Stimulated activated naive B cell treated with anti-CD40 and anti-IgM and Interleukin-4, amounts not matched to agents 10 μg/mL and 1 μg/mL and 100 μg/mL, for 72 hours (primary cell): ENCODE measurements around the gene PEDS1.
"Not testable (repeated sequence)": the region's sequence is repeated elsewhere in the genome, so short reads cannot be mapped to it uniquely, and the experiment has no call there.

Experiments used
- ATAC-seq, 2 donors: fragments of 150-1000 bp; cut with Tn5 transposase; replicated peaks; 2 replicates each; pipeline ENCODE4 v1.10.0; 2021; ENCODE audit warnings: moderate library complexity in 1 of 2
- DNase-seq: peaks from one replicate; pipeline ENCODE4 v3.0.0; 2021
- H3K27ac Mint-ChIP-seq: one replicate; pipeline ENCODE4 v1.8.0; 2022; ENCODE audit warnings: mild to moderate bottlenecking, mixed read lengths
- H3K27me3 Mint-ChIP-seq, 2 donors: one replicate each; pipeline ENCODE4 v1.8.0; 2022; ENCODE audit warnings: mixed read lengths in 2 of 2
- H3K36me3 Mint-ChIP-seq, 2 donors: one replicate each; pipeline ENCODE4 v1.8.0; 2022; ENCODE audit warnings: mixed read lengths in 2 of 2, mild to moderate bottlenecking in 1 of 2
- H3K4me1 Mint-ChIP-seq, 2 donors: one replicate each; pipeline ENCODE4 v1.8.0; 2022; ENCODE audit warnings: mixed read lengths in 2 of 2, mild to moderate bottlenecking in 1 of 2
- H3K4me3 Mint-ChIP-seq, 2 donors: one replicate each; pipeline ENCODE4 v1.8.0; 2022; ENCODE audit warnings: mild to moderate bottlenecking in 2 of 2, mixed read lengths in 2 of 2, moderate library complexity in 1 of 2
- H3K9me3 Mint-ChIP-seq, 2 donors: one replicate each; pipeline ENCODE4 v1.8.0; 2022; ENCODE audit warnings: mixed read lengths in 2 of 2, mild to moderate bottlenecking in 1 of 2

The PEDS1 gene

DNA sequence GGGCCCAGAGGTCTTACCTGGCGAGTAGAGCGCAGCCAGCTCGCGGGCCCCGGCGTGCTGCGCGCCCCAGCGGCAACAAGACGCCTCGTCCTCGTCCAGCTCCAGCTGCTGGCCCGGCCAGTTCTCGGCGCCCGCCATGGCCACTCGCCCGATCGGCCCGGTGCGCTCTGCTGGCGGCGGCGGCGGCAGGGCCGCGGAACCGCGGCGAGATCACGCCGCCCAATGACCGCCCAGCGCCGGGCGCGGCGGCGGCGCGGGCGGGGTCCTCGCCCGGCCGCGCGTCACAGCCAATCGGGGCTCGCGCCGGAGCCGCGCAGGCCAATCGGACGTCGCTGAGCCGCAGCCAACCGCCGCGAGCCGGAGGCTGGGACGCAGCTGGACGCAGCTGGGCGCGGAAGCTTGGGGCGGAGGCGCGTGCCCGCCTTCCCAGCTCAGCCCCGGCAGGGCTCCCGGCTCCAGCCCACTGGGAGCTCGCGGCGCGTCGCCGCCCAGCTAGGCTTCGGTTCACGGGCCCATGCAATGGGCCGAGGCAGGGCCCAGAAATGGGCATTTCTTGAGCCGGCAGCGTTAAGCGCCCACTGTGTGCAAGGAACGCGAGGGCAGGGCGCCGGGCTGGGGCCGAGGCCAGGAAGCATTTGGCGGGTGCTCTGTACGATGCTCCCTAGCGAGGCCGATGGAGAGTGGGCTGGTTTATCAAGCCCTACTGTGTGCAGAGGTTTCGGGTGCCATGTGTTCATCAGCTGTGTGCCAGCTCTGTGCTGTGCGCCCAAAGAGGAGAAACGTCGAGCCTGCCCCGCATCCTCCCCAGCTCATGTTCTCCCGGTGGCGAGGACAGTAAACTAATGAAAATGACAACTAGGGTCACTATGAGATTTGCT lies at the start of gene PEDS1:
PEDS1 (minus strand) TSS at position 224 of the 878 bp plus-strand sequence; CDS start at position 138, 86 bp downstream.
- DNase-seq, result peak; percentile 78
- ATAC-seq, result peak; percentile 97 to 98
- H3K4me1 Mint-ChIP-seq, result peaks cover 31 to 52% of the 10 kb centered on the region in 2 donors

DNA sequence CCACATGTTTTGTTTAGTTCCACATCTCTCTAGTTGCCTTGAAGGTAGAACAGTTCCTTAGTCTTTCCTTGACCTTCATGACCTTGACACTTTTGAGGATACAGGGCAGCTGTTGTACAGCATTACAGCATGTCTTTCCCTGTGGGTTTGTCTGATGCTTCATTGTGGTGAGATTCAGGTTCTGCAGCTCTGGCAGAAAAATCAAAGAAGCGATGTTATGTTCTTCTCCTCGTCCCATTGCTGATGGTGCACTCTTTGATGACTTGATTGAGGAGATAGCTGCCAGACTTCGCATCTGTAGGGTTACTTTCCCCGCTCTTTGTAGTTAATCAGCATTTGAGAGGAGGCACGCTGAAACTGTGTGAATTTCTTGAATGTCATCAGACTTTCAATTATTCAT lies 49.2 kb upstream of the PEDS1 start:
- no peak overlapping the region for H3K4me3 Mint-ChIP-seq
- H3K27ac Mint-ChIP-seq, result no peak overlapping the region
- DNase-seq (no peak), ATAC-seq (no peak)
- H3K4me1 Mint-ChIP-seq, result no peaks in the 10 kb centered on the region
- H3K36me3 Mint-ChIP-seq, result peaks cover 8 to 14% of the 10 kb centered on the region in 2 donors
- H3K9me3 Mint-ChIP-seq, result peaks cover 9 to 13% of the 10 kb centered on the region in 2 donors
- H3K27me3 Mint-ChIP-seq, result peaks cover 11 to 21% of the 10 kb centered on the region in 2 donors

More for the DNA sequence above, at the start of gene PEDS1:
- peaks cover 12 to 16% of the 10 kb centered on the region in 2 donors for H3K36me3 Mint-ChIP-seq
- H3K9me3 Mint-ChIP-seq, result no peaks in the 10 kb centered on the region
- no peaks in the 10 kb centered on the region for H3K27me3 Mint-ChIP-seq
- H3K4me3 Mint-ChIP-seq, result peak within 1 kb of the TSS; percentile 92
- H3K27ac Mint-ChIP-seq, result peak within 1 kb of the TSS; percentile 91

DNA sequence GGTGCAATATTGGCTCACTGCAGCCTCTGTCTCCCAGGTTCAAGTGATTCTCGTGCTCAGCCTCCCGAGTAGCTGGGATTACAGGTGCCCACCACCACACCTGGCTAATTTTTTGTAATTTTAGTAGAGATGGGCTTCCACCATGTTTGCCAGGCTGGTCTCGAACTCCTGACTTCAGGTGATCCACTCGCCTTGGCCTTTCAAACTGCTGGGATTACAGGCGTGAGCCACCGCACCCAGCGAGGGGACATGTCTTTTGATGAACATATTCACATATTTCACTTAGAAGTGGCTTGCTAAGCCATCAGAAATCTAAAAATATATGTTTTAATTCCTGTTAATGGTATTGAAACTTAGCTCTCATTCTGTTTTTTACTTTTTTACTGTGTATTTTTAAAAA lies 48.2 kb upstream of the PEDS1 start:
- Mint-ChIP-seq H3K9me3 (peaks cover 9 to 13% of the 10 kb centered on the region in 2 donors), H3K36me3 (peaks cover 8 to 17% of the 10 kb centered on the region in 2 donors), H3K27me3 (peaks cover 5 to 21% of the 10 kb centered on the region in 2 donors)
- not testable (repeated sequence) for H3K27ac Mint-ChIP-seq, DNase-seq, H3K4me3 Mint-ChIP-seq, ATAC-seq, H3K4me1 Mint-ChIP-seq

DNA sequence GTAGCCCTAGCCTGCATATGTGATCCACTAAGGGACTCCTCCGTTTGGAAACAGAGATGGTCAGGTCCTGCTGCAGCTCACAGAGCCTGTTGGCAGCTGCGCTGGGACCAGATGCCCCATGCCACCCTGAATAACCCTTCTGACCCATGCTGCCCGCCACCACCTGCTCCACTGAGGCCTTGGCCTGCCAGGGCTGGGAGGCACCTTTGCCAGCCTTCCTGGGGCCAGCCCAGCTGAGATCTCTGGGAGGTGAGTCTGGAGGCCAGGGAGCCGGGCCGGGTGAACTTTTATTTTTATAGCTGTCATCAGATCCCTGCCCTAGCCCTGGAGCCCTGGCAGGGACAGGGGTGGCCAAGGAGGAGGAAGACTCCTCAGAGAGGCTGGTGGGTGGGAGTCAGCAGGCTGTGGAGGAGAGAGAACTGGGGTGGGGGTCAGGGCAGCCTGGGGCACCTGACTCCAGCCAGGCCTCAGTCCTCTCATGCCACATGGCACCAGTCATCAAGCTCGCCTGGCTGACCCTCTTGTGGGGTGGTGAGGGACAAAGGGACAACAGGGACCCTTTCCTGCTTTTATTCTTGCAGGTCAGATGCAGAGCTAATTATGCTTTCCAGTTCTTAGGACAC lies 47.1 kb upstream of the PEDS1 start:
- peaks cover 8 to 19% of the 10 kb centered on the region in 2 donors for H3K36me3 Mint-ChIP-seq
- H3K27ac Mint-ChIP-seq, result no peak overlapping the region
- ATAC-seq (no peak), DNase-seq (no peak)
- H3K9me3 Mint-ChIP-seq, result peaks cover 9 to 13% of the 10 kb centered on the region in 2 donors
- H3K27me3 Mint-ChIP-seq, result peaks cover 5 to 11% of the 10 kb centered on the region in 2 donors
- no peak overlapping the region for H3K4me3 Mint-ChIP-seq
- H3K4me1 Mint-ChIP-seq, result peaks cover 4 to 10% of the 10 kb centered on the region in 2 donors

DNA sequence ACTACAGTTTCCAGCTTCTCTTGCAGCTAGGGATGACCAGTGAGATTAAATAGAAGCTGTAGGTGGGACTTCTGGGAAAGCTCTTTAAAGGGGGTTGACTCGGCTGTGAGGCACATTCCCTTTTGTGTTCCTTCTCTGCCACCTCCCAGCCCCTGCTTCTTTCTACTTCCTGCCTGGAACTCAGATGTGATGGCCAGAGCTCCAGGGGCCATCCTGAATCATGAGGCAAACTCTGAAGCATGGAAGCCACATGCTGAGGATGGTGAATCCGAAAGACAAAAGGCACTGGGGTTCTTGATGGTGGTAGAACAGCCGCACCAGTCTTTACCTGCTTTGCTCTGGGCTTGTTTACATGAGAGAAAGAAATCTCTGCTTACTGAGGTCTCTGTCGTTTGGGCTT lies 46.2 kb upstream of the PEDS1 start:
- Mint-ChIP-seq H3K4me1 (peaks cover 5 to 13% of the 10 kb centered on the region in 2 donors), H3K4me3 (no peak overlapping the region), H3K27me3 (peaks cover 5 to 9% of the 10 kb centered on the region in 2 donors), H3K36me3 (peaks cover 8 to 22% of the 10 kb centered on the region in 2 donors), H3K27ac (no peak overlapping the region), H3K9me3 (peaks cover 9 to 13% of the 10 kb centered on the region in 2 donors)
- DNase-seq (no peak), ATAC-seq (no peak)

DNA sequence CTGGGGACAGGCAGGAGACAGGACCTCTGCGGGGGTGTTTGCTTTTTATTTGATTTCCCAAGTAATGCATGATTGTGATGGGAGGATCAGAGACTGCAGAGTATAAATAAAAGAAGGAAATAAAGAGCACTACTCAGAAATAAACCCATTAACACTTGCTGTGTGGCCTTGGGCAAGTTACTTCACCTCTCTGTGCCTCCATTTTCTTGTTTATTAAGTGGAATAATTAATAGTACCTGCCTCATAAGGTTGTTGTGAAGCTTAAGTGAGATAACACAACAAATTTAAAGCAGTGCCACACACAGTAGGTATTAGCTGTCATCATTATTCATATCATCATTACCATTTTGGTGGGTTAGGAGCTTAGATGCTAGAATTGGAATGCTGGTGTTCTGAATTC lies 45.2 kb upstream of the PEDS1 start:
- H3K27me3 Mint-ChIP-seq, result peaks cover under 1 to 4% of the 10 kb centered on the region in 2 donors
- peaks cover 2 to 8% of the 10 kb centered on the region in 2 donors for H3K9me3 Mint-ChIP-seq
- peaks cover 8 to 19% of the 10 kb centered on the region in 2 donors for H3K36me3 Mint-ChIP-seq
- DNase-seq (no peak), ATAC-seq (no peak)
- H3K4me3 Mint-ChIP-seq, result no peak overlapping the region
- no peak overlapping the region for H3K27ac Mint-ChIP-seq
- H3K4me1 Mint-ChIP-seq, result peaks cover 7 to 19% of the 10 kb centered on the region in 2 donors

DNA sequence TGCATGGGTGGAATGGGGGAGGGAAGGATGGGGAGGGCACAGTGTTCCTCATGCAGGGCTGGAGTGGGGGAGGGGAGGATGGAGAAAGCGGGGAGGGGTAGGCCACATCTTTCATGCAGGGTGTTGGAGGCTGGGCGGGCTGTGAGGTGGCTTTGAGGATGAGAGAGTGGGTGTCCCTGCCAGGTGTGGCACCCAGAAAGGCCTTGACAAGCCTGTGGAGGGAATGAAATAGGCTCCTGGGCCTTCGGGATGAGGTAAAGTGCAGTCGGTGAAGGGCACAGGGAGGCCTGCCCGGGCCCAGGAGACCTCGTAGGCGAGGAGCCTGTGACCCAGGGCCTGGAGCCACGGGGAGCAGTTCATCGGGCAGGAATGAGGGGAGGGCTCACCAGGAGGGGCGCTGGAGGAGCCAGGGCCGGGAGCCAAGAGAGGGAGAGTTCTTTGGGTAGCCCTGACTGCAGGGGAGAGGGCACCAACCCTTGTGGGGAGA lies 44.7 kb upstream of the PEDS1 start:
- H3K27me3 Mint-ChIP-seq, result no peaks in the 10 kb centered on the region
- ATAC-seq, result no peak
- H3K36me3 Mint-ChIP-seq, result peaks cover 8 to 15% of the 10 kb centered on the region in 2 donors
- no peak for DNase-seq
- no peak overlapping the region for H3K27ac Mint-ChIP-seq
- peaks cover 12 to 24% of the 10 kb centered on the region in 2 donors for H3K4me1 Mint-ChIP-seq
- H3K9me3 Mint-ChIP-seq, result peaks cover 0 to 4% of the 10 kb centered on the region in 2 donors
- H3K4me3 Mint-ChIP-seq, result no peak overlapping the region

DNA sequence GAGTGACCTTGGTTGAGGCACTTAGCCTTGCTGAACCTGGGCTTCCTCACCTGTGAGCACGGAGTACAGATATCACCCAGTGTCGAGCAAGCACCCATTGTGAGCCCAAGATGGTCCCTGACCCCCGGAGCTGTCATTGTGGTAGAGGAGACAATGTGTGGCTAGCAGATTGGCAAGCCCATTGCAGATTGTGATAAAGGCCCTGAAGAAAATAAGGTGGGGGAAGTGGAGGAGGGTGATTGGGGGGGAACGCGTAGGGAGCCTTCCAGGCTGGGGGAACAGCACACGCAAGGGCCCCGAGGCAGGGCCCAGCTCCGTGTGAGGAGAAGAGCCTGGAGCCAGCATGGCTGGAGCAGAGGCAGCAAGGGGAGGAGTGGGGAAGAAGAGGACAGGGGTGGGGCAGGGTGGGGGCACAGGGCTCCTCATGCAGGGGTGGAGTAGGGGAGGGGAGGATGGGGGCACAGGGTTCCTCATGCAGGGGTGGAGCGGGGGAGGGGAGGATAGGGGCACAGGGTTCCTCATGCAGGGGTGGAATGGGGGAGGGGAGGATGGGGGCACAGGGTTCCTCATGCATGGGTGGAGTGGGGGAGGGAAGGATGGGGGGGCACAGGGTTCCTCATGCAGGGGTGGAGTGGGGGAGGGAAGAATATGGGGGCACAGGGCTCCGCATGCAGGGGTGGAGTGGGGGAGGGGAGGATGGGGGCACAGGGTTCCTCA lies 44.1 kb upstream of the PEDS1 start:
- ATAC-seq (no peak), DNase-seq (no peak)
- Mint-ChIP-seq H3K4me3 (no peak overlapping the region), H3K9me3 (peaks cover 0 to 4% of the 10 kb centered on the region in 2 donors), H3K27me3 (no peaks in the 10 kb centered on the region), H3K4me1 (peaks cover 18 to 30% of the 10 kb centered on the region in 2 donors), H3K27ac (no peak overlapping the region), H3K36me3 (peaks cover 10 to 20% of the 10 kb centered on the region in 2 donors)

DNA sequence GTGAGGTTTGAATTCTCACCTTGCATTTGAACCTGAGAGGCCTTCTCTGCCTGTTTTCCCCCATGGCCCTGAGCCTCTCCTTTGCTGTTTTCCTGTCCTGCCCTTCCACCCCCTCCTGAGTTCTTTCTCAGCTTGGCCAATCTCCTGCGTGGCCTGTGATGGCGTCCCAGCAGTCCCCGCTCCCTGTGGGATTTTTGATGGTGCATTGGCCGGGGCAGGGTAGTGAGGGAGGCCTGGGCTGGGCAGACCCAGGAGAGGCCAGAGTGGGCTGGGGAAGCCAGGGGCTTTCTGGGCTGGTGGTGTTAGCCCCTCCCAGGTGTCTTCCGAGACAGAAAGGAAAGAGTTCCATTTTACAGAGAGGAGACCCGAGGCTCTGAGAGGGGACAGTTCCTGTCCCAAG lies 43.4 kb upstream of the PEDS1 start:
- ATAC-seq (no peak), DNase-seq (no peak)
- H3K27ac Mint-ChIP-seq, result no peak overlapping the region
- H3K4me3 Mint-ChIP-seq, result no peak overlapping the region
- peaks cover 10 to 21% of the 10 kb centered on the region in 2 donors for H3K36me3 Mint-ChIP-seq
- no peaks in the 10 kb centered on the region for H3K27me3 Mint-ChIP-seq
- peaks cover 19 to 34% of the 10 kb centered on the region in 2 donors for H3K4me1 Mint-ChIP-seq
- H3K9me3 Mint-ChIP-seq, result peaks cover 0 to 4% of the 10 kb centered on the region in 2 donors

DNA sequence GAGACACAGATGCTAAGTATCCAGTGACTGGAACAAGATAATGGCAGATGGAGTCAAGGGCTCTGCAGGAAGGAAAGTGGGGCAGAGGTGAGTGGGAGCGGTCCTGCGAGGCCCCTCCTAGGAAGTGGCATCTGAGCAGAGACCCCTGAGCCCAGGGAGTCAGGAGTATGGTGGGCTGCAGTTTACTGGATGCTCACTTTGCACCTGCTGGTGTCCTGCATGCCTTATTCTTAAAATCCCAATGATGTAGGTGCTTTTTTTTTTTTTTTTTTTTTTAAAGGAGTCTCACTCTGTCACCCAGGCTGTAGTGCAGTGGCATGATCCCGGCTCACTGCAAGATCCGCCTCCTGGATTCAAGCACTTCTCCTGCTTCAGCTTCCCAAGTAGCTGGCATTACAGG lies 42.7 kb upstream of the PEDS1 start:
- DNase-seq, result no peak
- peaks cover 0 to 4% of the 10 kb centered on the region in 2 donors for H3K9me3 Mint-ChIP-seq
- H3K27me3 Mint-ChIP-seq, result no peaks in the 10 kb centered on the region
- H3K4me1 Mint-ChIP-seq, result peaks cover 19 to 34% of the 10 kb centered on the region in 2 donors
- H3K36me3 Mint-ChIP-seq, result peaks cover 10 to 21% of the 10 kb centered on the region in 2 donors
- no peak overlapping the region for H3K4me3 Mint-ChIP-seq
- ATAC-seq, result no peak
- H3K27ac Mint-ChIP-seq, result peak overlapping the region; percentile 85

DNA sequence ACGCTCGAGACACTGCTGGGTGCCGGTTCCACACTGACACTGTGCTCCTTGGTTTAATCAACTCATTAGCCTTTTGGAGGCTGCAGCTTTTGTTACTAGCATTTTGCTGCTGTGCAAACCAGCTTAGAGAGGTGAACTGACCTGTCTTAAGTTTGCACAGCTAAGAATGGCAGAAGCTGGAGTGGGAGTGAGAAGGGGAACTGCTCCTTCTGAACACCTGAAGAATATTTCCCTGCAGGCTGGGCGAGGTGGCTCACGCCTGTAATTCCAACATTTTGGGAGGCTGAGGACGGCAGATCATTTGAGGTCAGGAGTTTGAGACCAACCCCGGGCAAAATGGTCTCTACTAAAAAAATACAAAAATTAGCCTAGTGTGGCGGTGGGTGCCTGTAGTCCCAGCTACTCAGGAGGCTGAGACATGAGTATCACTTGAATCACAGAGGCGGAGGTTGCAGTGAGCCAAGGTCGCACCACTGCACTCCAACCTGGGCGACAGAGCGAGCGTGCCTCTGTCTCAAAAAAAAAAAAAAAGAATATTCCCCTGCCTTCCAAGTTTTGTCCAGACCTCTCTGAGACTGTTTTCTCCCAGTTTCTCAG lies 42.1 kb upstream of the PEDS1 start:
- H3K27me3 Mint-ChIP-seq, result no peaks in the 10 kb centered on the region
- peaks cover 19 to 34% of the 10 kb centered on the region in 2 donors for H3K4me1 Mint-ChIP-seq
- peak overlapping the region; percentile 47 for H3K27ac Mint-ChIP-seq
- peaks cover 10 to 21% of the 10 kb centered on the region in 2 donors for H3K36me3 Mint-ChIP-seq
- peaks cover 0 to 4% of the 10 kb centered on the region in 2 donors for H3K9me3 Mint-ChIP-seq
- H3K4me3 Mint-ChIP-seq, result no peak overlapping the region
- DNase-seq, result no peak
- ATAC-seq, result no peak

DNA sequence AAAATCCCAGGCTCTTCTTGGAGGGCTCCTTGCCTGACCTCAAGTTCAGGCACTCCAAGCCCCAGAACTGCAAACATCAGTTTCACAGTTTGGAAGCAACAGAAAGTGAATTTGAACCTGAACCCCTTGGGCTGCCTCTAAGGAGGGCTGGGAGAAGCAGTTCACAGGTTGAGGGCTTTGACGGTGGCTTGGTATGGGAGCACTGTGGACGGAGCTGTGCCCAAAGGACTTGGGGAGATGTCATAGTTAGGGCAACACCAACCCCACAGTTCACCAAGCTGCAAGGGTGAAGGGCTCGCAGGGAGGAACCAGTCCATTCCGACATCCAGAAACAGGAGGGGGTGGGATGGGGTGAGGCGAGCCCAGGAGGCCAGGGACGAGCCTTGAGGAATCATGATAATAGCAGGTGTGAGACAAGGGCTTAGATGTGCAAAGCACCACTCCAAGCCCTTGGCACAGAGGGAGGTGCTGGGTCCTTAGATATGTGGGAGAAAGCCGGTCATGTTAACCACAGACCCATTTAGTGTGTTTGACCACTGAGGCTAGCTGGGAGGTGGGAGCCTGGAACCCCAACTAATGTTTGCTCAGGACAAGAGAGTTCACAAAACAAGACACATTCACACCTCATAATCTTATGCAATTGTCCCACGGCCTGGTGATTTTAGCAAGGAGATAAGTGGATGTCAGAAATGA lies 41.5 kb upstream of the PEDS1 start:
- H3K4me1 Mint-ChIP-seq, result peaks cover 19 to 37% of the 10 kb centered on the region in 2 donors
- peak overlapping the region; percentile 32 for H3K27ac Mint-ChIP-seq
- DNase-seq (no peak), ATAC-seq (no peak)
- no peak overlapping the region for H3K4me3 Mint-ChIP-seq
- H3K9me3 Mint-ChIP-seq, result peaks cover 0 to 4% of the 10 kb centered on the region in 2 donors
- H3K27me3 Mint-ChIP-seq, result no peaks in the 10 kb centered on the region
- peaks cover 10 to 21% of the 10 kb centered on the region in 2 donors for H3K36me3 Mint-ChIP-seq

DNA sequence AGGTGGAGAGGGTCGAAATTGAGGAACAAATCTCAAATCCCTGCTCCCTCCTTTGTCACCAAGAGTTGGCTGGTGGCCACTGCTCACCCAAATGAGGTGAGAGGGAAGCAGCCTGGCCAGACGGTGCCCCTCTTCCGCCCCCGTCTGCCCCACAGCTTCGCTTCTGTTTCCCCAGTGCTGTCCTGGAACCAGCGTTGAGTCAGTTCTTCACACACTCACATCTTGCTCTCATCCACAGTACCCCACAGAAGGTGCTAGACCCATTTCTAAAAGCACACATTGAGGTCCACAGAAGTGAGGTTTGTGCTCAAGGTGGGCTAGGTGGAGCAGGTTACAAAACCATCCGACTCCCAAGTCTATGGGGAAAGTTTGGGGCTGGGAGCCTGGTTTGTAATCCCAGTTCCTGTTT lies 40.9 kb upstream of the PEDS1 start:
- no peak overlapping the region for H3K27ac Mint-ChIP-seq
- no peaks in the 10 kb centered on the region for H3K27me3 Mint-ChIP-seq

More for the DNA sequence above, 40.9 kb upstream of the PEDS1 start:
- H3K4me3 Mint-ChIP-seq, result no peak overlapping the region
- peaks cover 0 to 1% of the 10 kb centered on the region in 2 donors for H3K9me3 Mint-ChIP-seq
- DNase-seq (no peak), ATAC-seq (no peak)
- H3K4me1 Mint-ChIP-seq, result peaks cover 19 to 42% of the 10 kb centered on the region in 2 donors
- H3K36me3 Mint-ChIP-seq, result peaks cover 7 to 18% of the 10 kb centered on the region in 2 donors
